K562 (cell line): ENCODE measurements around the gene DOCK1.

Experiments used
- MCM3 ChIP-seq: fragments of 450-650 bp; IDR thresholded peaks from 2 replicates; pipeline ENCODE4 v1.6.1; 2016
- RFX5 ChIP-seq: IDR thresholded peaks from 2 replicates; pipeline ENCODE4 v1.6.1; 2011; ENCODE audit warnings: low read depth, mild to moderate bottlenecking, improper control_type of control experiment, low read length
- TF ChIP-seq, protein P1 (sequence below): sonication (generic); formaldehyde crosslinking; IDR thresholded peaks from 2 replicates; pipeline ENCODE4 v1.8.0; 2023; ENCODE audit warnings: mild to moderate bottlenecking, missing genetic modification reagents
- TF ChIP-seq, protein P2 (sequence below): sonication (generic); formaldehyde crosslinking; IDR thresholded peaks from 2 replicates; pipeline ENCODE4 v1.8.1; 2023; ENCODE audit warnings: mild to moderate bottlenecking, missing genetic modification reagents
- TF ChIP-seq, protein P3 (sequence below): IDR thresholded peaks from 2 replicates; pipeline ENCODE4 v1.6.1; 2011; ENCODE audit not compliant: insufficient read length; ENCODE audit errors: extremely low read depth
- TF ChIP-seq, protein P4 (sequence below), 2 experiments: fragments of 450-650 bp; formaldehyde crosslinking in 1 of 2; IDR thresholded peaks; 2 replicates each; pipeline versions ENCODE4 v1.4.0 to v1.6.1; 2014 to 2020; ENCODE audit warnings: mild to moderate bottlenecking in 2 of 2, borderline replicate concordance in 1 of 2, low read depth in 1 of 2
- TF ChIP-seq, protein P5 (sequence below): sonication (generic); formaldehyde crosslinking; IDR thresholded peaks from 2 replicates; pipeline ENCODE4 v1.9.0; 2022; ENCODE audit warnings: mild to moderate bottlenecking, missing genetic modification reagents
- TF ChIP-seq, protein P6 (sequence below): fragments of 250-450 bp; sonication (Bioruptor Pico); IDR thresholded peaks from 2 replicates; pipeline ENCODE4 v1.8.0; 2022; ENCODE audit warnings: moderate library complexity, mild to moderate bottlenecking, inconsistent platforms

DNA sequence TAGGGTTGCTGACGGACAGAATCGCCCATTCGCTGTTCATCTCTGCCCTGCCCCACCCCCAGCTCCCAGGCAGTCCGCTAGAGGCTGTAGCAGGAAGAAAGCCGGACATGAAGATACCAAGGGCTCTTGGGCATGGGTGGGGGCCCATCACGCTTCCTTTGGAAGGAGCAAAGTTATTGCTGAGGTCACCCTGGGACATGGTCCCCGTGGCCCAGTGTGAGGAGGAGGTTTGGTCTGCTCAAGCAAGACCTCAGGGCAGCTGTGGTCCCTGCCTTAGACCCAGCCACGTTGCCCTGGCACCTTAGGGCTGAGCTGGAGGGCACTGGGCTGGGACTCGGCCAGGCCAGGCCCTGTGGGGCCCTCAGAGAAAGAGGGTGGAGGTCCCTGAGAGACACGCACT lies 511.8 kb downstream of the DOCK1 start:
- TF ChIP-seq, protein P1, sequence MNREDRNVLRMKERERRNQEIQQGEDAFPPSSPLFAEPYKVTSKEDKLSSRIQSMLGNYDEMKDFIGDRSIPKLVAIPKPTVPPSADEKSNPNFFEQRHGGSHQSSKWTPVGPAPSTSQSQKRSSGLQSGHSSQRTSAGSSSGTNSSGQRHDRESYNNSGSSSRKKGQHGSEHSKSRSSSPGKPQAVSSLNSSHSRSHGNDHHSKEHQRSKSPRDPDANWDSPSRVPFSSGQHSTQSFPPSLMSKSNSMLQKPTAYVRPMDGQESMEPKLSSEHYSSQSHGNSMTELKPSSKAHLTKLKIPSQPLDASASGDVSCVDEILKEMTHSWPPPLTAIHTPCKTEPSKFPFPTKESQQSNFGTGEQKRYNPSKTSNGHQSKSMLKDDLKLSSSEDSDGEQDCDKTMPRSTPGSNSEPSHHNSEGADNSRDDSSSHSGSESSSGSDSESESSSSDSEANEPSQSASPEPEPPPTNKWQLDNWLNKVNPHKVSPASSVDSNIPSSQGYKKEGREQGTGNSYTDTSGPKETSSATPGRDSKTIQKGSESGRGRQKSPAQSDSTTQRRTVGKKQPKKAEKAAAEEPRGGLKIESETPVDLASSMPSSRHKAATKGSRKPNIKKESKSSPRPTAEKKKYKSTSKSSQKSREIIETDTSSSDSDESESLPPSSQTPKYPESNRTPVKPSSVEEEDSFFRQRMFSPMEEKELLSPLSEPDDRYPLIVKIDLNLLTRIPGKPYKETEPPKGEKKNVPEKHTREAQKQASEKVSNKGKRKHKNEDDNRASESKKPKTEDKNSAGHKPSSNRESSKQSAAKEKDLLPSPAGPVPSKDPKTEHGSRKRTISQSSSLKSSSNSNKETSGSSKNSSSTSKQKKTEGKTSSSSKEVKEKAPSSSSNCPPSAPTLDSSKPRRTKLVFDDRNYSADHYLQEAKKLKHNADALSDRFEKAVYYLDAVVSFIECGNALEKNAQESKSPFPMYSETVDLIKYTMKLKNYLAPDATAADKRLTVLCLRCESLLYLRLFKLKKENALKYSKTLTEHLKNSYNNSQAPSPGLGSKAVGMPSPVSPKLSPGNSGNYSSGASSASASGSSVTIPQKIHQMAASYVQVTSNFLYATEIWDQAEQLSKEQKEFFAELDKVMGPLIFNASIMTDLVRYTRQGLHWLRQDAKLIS (CRISPR knock-in tag): no peak
- TF ChIP-seq, protein P2, sequence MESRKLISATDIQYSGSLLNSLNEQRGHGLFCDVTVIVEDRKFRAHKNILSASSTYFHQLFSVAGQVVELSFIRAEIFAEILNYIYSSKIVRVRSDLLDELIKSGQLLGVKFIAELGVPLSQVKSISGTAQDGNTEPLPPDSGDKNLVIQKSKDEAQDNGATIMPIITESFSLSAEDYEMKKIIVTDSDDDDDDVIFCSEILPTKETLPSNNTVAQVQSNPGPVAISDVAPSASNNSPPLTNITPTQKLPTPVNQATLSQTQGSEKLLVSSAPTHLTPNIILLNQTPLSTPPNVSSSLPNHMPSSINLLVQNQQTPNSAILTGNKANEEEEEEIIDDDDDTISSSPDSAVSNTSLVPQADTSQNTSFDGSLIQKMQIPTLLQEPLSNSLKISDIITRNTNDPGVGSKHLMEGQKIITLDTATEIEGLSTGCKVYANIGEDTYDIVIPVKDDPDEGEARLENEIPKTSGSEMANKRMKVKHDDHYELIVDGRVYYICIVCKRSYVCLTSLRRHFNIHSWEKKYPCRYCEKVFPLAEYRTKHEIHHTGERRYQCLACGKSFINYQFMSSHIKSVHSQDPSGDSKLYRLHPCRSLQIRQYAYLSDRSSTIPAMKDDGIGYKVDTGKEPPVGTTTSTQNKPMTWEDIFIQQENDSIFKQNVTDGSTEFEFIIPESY (CRISPR knock-in tag): no peak
- TF ChIP-seq, protein P3, sequence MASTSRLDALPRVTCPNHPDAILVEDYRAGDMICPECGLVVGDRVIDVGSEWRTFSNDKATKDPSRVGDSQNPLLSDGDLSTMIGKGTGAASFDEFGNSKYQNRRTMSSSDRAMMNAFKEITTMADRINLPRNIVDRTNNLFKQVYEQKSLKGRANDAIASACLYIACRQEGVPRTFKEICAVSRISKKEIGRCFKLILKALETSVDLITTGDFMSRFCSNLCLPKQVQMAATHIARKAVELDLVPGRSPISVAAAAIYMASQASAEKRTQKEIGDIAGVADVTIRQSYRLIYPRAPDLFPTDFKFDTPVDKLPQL: no peak
- TF ChIP-seq, protein P4, sequence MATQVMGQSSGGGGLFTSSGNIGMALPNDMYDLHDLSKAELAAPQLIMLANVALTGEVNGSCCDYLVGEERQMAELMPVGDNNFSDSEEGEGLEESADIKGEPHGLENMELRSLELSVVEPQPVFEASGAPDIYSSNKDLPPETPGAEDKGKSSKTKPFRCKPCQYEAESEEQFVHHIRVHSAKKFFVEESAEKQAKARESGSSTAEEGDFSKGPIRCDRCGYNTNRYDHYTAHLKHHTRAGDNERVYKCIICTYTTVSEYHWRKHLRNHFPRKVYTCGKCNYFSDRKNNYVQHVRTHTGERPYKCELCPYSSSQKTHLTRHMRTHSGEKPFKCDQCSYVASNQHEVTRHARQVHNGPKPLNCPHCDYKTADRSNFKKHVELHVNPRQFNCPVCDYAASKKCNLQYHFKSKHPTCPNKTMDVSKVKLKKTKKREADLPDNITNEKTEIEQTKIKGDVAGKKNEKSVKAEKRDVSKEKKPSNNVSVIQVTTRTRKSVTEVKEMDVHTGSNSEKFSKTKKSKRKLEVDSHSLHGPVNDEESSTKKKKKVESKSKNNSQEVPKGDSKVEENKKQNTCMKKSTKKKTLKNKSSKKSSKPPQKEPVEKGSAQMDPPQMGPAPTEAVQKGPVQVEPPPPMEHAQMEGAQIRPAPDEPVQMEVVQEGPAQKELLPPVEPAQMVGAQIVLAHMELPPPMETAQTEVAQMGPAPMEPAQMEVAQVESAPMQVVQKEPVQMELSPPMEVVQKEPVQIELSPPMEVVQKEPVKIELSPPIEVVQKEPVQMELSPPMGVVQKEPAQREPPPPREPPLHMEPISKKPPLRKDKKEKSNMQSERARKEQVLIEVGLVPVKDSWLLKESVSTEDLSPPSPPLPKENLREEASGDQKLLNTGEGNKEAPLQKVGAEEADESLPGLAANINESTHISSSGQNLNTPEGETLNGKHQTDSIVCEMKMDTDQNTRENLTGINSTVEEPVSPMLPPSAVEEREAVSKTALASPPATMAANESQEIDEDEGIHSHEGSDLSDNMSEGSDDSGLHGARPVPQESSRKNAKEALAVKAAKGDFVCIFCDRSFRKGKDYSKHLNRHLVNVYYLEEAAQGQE (IDR thresholded peaks at IDR 0.05; ENCODE audit: borderline replicate concordance): no peak
- TF ChIP-seq, protein P4 (CRISPR knock-in tag; IDR thresholded peaks at IDR 0.05; ENCODE audit: low read depth): no peak
- no peak for TF ChIP-seq RFX5
- TF ChIP-seq, protein P5, sequence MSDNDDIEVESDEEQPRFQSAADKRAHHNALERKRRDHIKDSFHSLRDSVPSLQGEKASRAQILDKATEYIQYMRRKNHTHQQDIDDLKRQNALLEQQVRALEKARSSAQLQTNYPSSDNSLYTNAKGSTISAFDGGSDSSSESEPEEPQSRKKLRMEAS (CRISPR knock-in tag): no peak
- TF ChIP-seq, protein P6, sequence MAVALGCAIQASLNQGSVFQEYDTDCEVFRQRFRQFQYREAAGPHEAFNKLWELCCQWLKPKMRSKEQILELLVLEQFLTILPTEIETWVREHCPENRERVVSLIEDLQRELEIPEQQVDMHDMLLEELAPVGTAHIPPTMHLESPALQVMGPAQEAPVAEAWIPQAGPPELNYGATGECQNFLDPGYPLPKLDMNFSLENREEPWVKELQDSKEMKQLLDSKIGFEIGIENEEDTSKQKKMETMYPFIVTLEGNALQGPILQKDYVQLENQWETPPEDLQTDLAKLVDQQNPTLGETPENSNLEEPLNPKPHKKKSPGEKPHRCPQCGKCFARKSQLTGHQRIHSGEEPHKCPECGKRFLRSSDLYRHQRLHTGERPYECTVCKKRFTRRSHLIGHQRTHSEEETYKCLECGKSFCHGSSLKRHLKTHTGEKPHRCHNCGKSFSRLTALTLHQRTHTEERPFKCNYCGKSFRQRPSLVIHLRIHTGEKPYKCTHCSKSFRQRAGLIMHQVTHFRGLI (CRISPR knock-in tag): no peak
- TF ChIP-seq MCM3: no peak
